Endothelial cell of umbilical vein (primary cell): Measurements from ENCODE around the gene TMEM170B. TPM values are rescaled to one million over a fixed set of nuclear protein-coding genes. Genes with fewer than 3 reads are reported as not detected.

ENCODE experiments used
- BruUV-seq: library from RNA; stranded (reverse); fragments of 400-500 nt; replicated peaks from 2 replicates; lab custom pipeline; 2021; lab: Mats Ljungman, UMichigan
- CTCF ChIA-PET: fragments of 300-600, 350-600 bp; sonication (Branson Sonifier 250); formaldehyde crosslinking; loops from one replicate; lab custom pipeline; 2021; ENCODE audit warnings: antibody characterized with exemption, inconsistent platforms; lab: Charles Lee
- POLR2A ChIA-PET: fragments of 300-600, 350-600 bp; sonication (Branson Sonifier 250); formaldehyde crosslinking; loops from one replicate; lab custom pipeline; 2021; ENCODE audit warnings: antibody characterized with exemption, inconsistent platforms; lab: Charles Lee
- DNase-seq: peaks from one replicate; pipeline ENCODE4 v3.0.0-alpha.2; 2011; ENCODE audit warnings: low read depth, low spot score
- FAIRE-seq: peaks from 2 replicates; lab custom pipeline; 2011; peaks lifted over from hg19 to GRCh38; lab: Jason Lieb, UNC
- H2AFZ ChIP-seq: 2 replicates; pipeline ENCODE4 v1.6.0; 2012; ENCODE audit warnings: low read depth, low read length, control low read depth, inconsistent platforms
- H3K27ac ChIP-seq: 2 replicates; pipeline ENCODE4 v1.5.1; 2011; ENCODE audit warnings: low read depth, mild to moderate bottlenecking, control low read depth, low read length, moderate library complexity; ENCODE audit not compliant: insufficient read depth
- H3K27me3 ChIP-seq, 2 experiments: 2 replicates each; pipeline versions ENCODE4 v1.6.0 to v1.6.1; 2011; ENCODE audit warnings: low read length in 2 of 2, mixed read lengths in 1 of 2; ENCODE audit not compliant: control insufficient read depth in 2 of 2, insufficient read depth in 2 of 2
- H3K36me3 ChIP-seq, 2 experiments: 2 replicates in 1 of 2; 3 replicates in 1 of 2; pipeline ENCODE4 v1.5.1; 2011; ENCODE audit warnings: low read length in 2 of 2, mild to moderate bottlenecking in 1 of 2, moderate library complexity in 1 of 2; ENCODE audit not compliant: control insufficient read depth in 2 of 2, insufficient read depth in 2 of 2; ENCODE audit errors: extremely low read depth in 1 of 2
- H3K4me1 ChIP-seq: 3 replicates; pipeline ENCODE4 v1.5.1; 2011; ENCODE audit warnings: mild to moderate bottlenecking, low read length; ENCODE audit not compliant: control insufficient read depth, insufficient read depth; ENCODE audit errors: extremely low read depth
- H3K4me2 ChIP-seq: 2 replicates; pipeline ENCODE4 v1.6.1; 2011; ENCODE audit warnings: low read length, control low read depth, mixed read lengths; ENCODE audit not compliant: insufficient read depth
- H3K4me3 ChIP-seq, 3 experiments: fragments of 200-600 bp in 1 of 3; sonication (generic), shearing (Covaris generic) in 1 of 3; replicated peaks in 1 of 3; 2 replicates each; pipeline ENCODE4 v1.5.1; 2011 to 2016; ENCODE audit warnings: control low read depth in 3 of 3, low read length in 3 of 3, mild to moderate bottlenecking in 2 of 3, inconsistent platforms in 1 of 3, low read depth in 1 of 3, moderate library complexity in 1 of 3; ENCODE audit not compliant: insufficient read depth in 1 of 3
- H3K79me2 ChIP-seq: 2 replicates; pipeline ENCODE4 v1.6.0; 2012; ENCODE audit warnings: low read length, inconsistent platforms; ENCODE audit not compliant: control insufficient read depth, insufficient read depth
- H3K9ac ChIP-seq: replicated peaks from 2 replicates; pipeline ENCODE3; 2011; ENCODE audit warnings: low read length, control low read depth; ENCODE audit not compliant: insufficient read depth; ENCODE audit errors: extremely low read depth
- H3K9me1 ChIP-seq: replicated peaks from 3 replicates; pipeline ENCODE4 v1.6.0; 2011; ENCODE audit warnings: mild to moderate bottlenecking, low read length; ENCODE audit not compliant: control insufficient read depth, insufficient read depth; ENCODE audit errors: extremely low read depth
- H3K9me3 ChIP-seq: replicated peaks from 2 replicates; pipeline ENCODE4 v1.5.1; 2012; ENCODE audit warnings: low read length, inconsistent platforms; ENCODE audit not compliant: control insufficient read depth, insufficient read depth
- H4K20me1 ChIP-seq: replicated peaks from 2 replicates; pipeline ENCODE3; 2011; ENCODE audit warnings: mild to moderate bottlenecking, low read length; ENCODE audit not compliant: control insufficient read depth, insufficient read depth; ENCODE audit errors: extremely low read depth
- EZH2 ChIP-seq: IDR thresholded peaks from 2 replicates; pipeline ENCODE4 v1.6.1; 2012; ENCODE audit warnings: borderline replicate concordance, low read depth, mild to moderate bottlenecking, moderate library complexity, low read length, inconsistent platforms; ENCODE audit not compliant: severe bottlenecking
- FOS ChIP-seq: IDR thresholded peaks from 2 replicates; pipeline ENCODE4 v1.6.1; 2011; ENCODE audit warnings: mild to moderate bottlenecking, low read length, moderate library complexity, borderline replicate concordance; ENCODE audit not compliant: insufficient read depth
- JUN ChIP-seq: IDR thresholded peaks from 2 replicates; pipeline ENCODE4 v1.6.1; 2011; ENCODE audit warnings: borderline replicate concordance, low read depth; ENCODE audit not compliant: insufficient read length, insufficient read depth
- POLR2AphosphoS5 ChIP-seq: IDR thresholded peaks from 2 replicates; pipeline ENCODE4 v1.6.1; 2012; ENCODE audit warnings: low read depth, mild to moderate bottlenecking, control low read depth, low read length, moderate library complexity; ENCODE audit not compliant: insufficient read depth
- dilution Hi-C: fragments of 300-500 bp; cut with MboI; formaldehyde crosslinking; loops from one replicate; pipeline ENCODE4 v1.15.0; 2019; ENCODE audit warnings: low sequenced_read_pairs; ENCODE audit not compliant: extremely low pct_ligation_motif_present
- intact Hi-C: fragments of 100-400 bp; cut with micrococcal nuclease; formaldehyde crosslinking; loops from one replicate; pipeline ENCODE4 v1.10.0; 2022
- polyA plus RNA-seq, 4 experiments: library from polyadenylated mRNA; depleted of rRNA in 3 of 4; stranded (reverse) in 3 of 4; unstranded in 1 of 4; fragments of >200 nt; gene quantifications; 2 replicates each; pipeline versions ENCODE4 v1.2.1 to v1.2.3, GENCODE V29; 2011 to 2012; ENCODE audit warnings: missing spikeins in 1 of 4
- total RNA-seq: library from RNA; stranded (reverse); gene quantifications from 2 replicates; pipeline ENCODE4 v1.2.3, GENCODE V29; 2021
- TF ChIP-seq, protein P1 (sequence below), 2 donors: IDR thresholded peaks; 1 replicate in 1 of 2; 2 replicates in 1 of 2; pipeline ENCODE4 v1.5.1; 2011; ENCODE audit warnings: low read length in 2 of 2, mild to moderate bottlenecking in 2 of 2, moderate library complexity in 2 of 2, control low read depth in 1 of 2, inconsistent platforms in 1 of 2, low read depth in 1 of 2; ENCODE audit not compliant: insufficient read depth in 1 of 2; ENCODE audit errors: extremely low read depth in 1 of 2

TMEM170B gene
- total and polyA plus RNA-seq, 2 donors (not counting 3 experiments of a cell fraction or from before 2014, with no cell fraction given) = 1.1 to 4.2 TPM

DNA sequence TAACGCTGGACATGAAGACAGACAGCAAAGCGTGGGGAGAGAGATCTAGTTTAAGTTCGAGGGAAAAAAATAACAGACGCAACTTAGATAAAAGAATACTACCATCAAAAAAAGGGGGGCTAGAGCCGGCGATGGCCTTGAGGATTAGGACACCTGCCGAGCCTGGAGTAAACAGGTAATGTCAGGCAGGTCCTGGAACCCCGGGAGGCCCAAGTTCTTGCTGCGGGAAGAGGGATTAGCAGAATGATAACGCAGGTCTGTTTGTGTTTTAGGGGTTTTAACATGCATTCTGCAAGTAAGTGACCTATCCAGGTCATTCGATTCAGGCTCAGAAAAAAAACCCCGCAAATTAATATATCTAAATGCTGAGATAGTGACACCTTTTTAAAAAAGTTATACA, 754 bp upstream of the TMEM170B start:
- TSS peak; percentile 43 for BruUV-seq

More for the DNA sequence above, 754 bp upstream of the TMEM170B start:
- ChIA-PET POLR2A (no interaction called here), CTCF (no interaction called here)
- peak overlapping the region; percentile 98 for H3K4me2 ChIP-seq
- H3K27ac ChIP-seq = no peak overlapping the region
- peak overlapping the region; percentile 54 to 81 (median 77) for H3K4me3 ChIP-seq
- H3K27me3 ChIP-seq = no peaks in the 10 kb centered on the region
- H3K9ac ChIP-seq = peak overlapping the region; percentile 66
- dilution Hi-C loops = no loop called here
- H3K4me1 ChIP-seq = peaks cover 25% of the 10 kb centered on the region
- H3K36me3 ChIP-seq = no peaks in the 10 kb centered on the region
- no peaks in the 10 kb centered on the region for H4K20me1 ChIP-seq
- TF ChIP-seq, protein P1, sequence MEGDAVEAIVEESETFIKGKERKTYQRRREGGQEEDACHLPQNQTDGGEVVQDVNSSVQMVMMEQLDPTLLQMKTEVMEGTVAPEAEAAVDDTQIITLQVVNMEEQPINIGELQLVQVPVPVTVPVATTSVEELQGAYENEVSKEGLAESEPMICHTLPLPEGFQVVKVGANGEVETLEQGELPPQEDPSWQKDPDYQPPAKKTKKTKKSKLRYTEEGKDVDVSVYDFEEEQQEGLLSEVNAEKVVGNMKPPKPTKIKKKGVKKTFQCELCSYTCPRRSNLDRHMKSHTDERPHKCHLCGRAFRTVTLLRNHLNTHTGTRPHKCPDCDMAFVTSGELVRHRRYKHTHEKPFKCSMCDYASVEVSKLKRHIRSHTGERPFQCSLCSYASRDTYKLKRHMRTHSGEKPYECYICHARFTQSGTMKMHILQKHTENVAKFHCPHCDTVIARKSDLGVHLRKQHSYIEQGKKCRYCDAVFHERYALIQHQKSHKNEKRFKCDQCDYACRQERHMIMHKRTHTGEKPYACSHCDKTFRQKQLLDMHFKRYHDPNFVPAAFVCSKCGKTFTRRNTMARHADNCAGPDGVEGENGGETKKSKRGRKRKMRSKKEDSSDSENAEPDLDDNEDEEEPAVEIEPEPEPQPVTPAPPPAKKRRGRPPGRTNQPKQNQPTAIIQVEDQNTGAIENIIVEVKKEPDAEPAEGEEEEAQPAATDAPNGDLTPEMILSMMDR (IDR thresholded peaks at IDR 0.05; ENCODE audit: extremely low read depth in 1 of 2, insufficient read depth in 1 of 2, low read depth in 1 of 2, low read length in 2 of 2) = no peak
- TF ChIP-seq JUN (no peak), POLR2AphosphoS5 (no peak), EZH2 (no peak), FOS (no peak)
- H2AFZ ChIP-seq = peak overlapping the region; percentile 82
- H3K79me2 ChIP-seq = no peaks in the 10 kb centered on the region
- H3K9me3 ChIP-seq = no peaks in the 10 kb centered on the region
- FAIRE-seq (no peak), DNase-seq (no peak)
- H3K9me1 ChIP-seq = no peaks in the 10 kb centered on the region
- intact Hi-C loops = loop anchor here (2.0 to 5.0 kb wide), 3 partner anchors 41 to 1134 kb away; partner anchors contain the start of gene SMIM13
